SK-N-SH (cell line): Measurements from ENCODE around the gene TLL2. TPM values are rescaled to one million over a fixed set of nuclear protein-coding genes. Genes with fewer than 3 reads are reported as not detected.

Source experiments
- CTCF ChIA-PET: fragments of 300-600, 350-600 bp; formaldehyde crosslinking; extraction: SDS; loops from one replicate; lab custom pipeline; 2021; lab: Yijun Ruan, JAX
- POLR2A ChIA-PET: fragments of 350-600 bp; sonication (Branson Sonifier 250); formaldehyde crosslinking; extraction: SDS; loops from one replicate; lab custom pipeline; 2020; ENCODE audit warnings: antibody characterized with exemption, inconsistent platforms; lab: Yijun Ruan, JAX
- DNase-seq: peaks from one replicate; pipeline ENCODE4 v3.0.0; 2012
- H2AFZ ChIP-seq: fragments of 200-600 bp; sonication (generic); 2 replicates; pipeline ENCODE4 v1.8.1; 2016; ENCODE audit warnings: antibody characterized with exemption, mild to moderate bottlenecking, low read depth
- H3F3A ChIP-seq: fragments of 200-600 bp; sonication (generic); replicated peaks from 2 replicates; pipeline ENCODE3; 2016; ENCODE audit warnings: antibody characterized with exemption, mild to moderate bottlenecking; ENCODE audit not compliant: insufficient read depth
- H3K27ac ChIP-seq, 2 experiments: fragments of 200-500 bp in 1 of 2; fragments of 200-600 bp in 1 of 2; sonication (Bioruptor generic) in 1 of 2; sonication (generic), shearing (Covaris generic) in 1 of 2; 2 replicates each; pipeline versions ENCODE4 v1.5.1 to v1.6.1; 2014 to 2016; ENCODE audit warnings: low read depth in 2 of 2, inconsistent platforms in 1 of 2, low read length in 1 of 2, mild to moderate bottlenecking in 1 of 2, mixed read lengths in 1 of 2
- H3K27me3 ChIP-seq: fragments of 200-600 bp; sonication (generic), shearing (Covaris generic); 2 replicates; pipeline ENCODE4 v1.6.1; 2016; ENCODE audit warnings: mixed run types; ENCODE audit not compliant: insufficient read depth
- H3K36me3 ChIP-seq, 2 experiments: fragments of 200-500 bp in 1 of 2; fragments of 200-600 bp in 1 of 2; sonication (Bioruptor generic) in 1 of 2; sonication (generic) in 1 of 2; replicated peaks in 1 of 2; 2 replicates each; pipeline versions ENCODE3 to v1.5.1; 2014 to 2016; ENCODE audit warnings: low read length in 1 of 2, mild to moderate bottlenecking in 1 of 2; ENCODE audit not compliant: insufficient read depth in 2 of 2, control insufficient read depth in 1 of 2
- H3K4me1 ChIP-seq, 2 experiments: fragments of 200-500 bp in 1 of 2; fragments of 200-600 bp in 1 of 2; sonication (Bioruptor generic) in 1 of 2; sonication (generic), shearing (Covaris generic) in 1 of 2; 2 replicates each; pipeline versions ENCODE4 v1.5.1 to v1.6.1; 2014 to 2016; ENCODE audit warnings: low read depth in 1 of 2, low read length in 1 of 2, mixed run types in 1 of 2; ENCODE audit not compliant: insufficient read depth in 2 of 2, control insufficient read depth in 1 of 2
- H3K4me2 ChIP-seq: fragments of 200-600 bp; sonication (generic), shearing (Covaris generic); 2 replicates; pipeline ENCODE4 v1.6.1; 2017; ENCODE audit warnings: mixed run types
- H3K4me3 ChIP-seq, 2 experiments: fragments of 200-500 bp in 1 of 2; fragments of 200-600 bp in 1 of 2; sonication (Bioruptor generic) in 1 of 2; sonication (generic), shearing (Covaris generic) in 1 of 2; 2 replicates each; pipeline versions ENCODE4 v1.5.1 to v1.8.1; 2014 to 2016; ENCODE audit warnings: low read depth in 2 of 2, inconsistent platforms in 1 of 2, low read length in 1 of 2, mild to moderate bottlenecking in 1 of 2, mixed read lengths in 1 of 2, moderate library complexity in 1 of 2
- H3K79me2 ChIP-seq: fragments of 200-600 bp; sonication (generic); 2 replicates; pipeline ENCODE4 v1.8.1; 2017; ENCODE audit warnings: mild to moderate bottlenecking; ENCODE audit not compliant: insufficient read depth
- H3K9ac ChIP-seq: fragments of 200-600 bp; sonication (generic); 2 replicates; pipeline ENCODE4 v1.6.1; 2017; ENCODE audit warnings: mixed run types
- H3K9me2 ChIP-seq: fragments of 200-600 bp; sonication (generic); 2 replicates; pipeline ENCODE4 v1.6.1; 2017; ENCODE audit warnings: mixed run types
- H3K9me3 ChIP-seq: fragments of 200-600 bp; sonication (generic); 2 replicates; pipeline ENCODE4 v1.6.1; 2017; ENCODE audit warnings: mixed run types, mild to moderate bottlenecking, moderate library complexity
- H4K20me1 ChIP-seq: fragments of 200-600 bp; sonication (generic); 2 replicates; pipeline ENCODE4 v1.6.1; 2017; ENCODE audit warnings: mild to moderate bottlenecking, mixed run types; ENCODE audit not compliant: insufficient read depth
- CHD2 ChIP-seq: fragments of 150-350 bp; IDR thresholded peaks from 2 replicates; pipeline ENCODE4 v1.6.1; 2018; ENCODE audit warnings: low read length; ENCODE audit not compliant: partially characterized antibody
- EP300 ChIP-seq, 2 experiments: IDR thresholded peaks; 2 replicates each; pipeline versions ENCODE4 v1.4.0 to v1.6.1; 2012; ENCODE audit warnings: borderline replicate concordance in 1 of 2, low read depth in 1 of 2, low read length in 1 of 2
- EZH2phosphoT487 ChIP-seq: fragments of 200-600 bp; sonication (generic); IDR thresholded peaks from 2 replicates; pipeline ENCODE4 v1.6.1; 2017; ENCODE audit warnings: low read depth, mixed run types, mild to moderate bottlenecking, antibody characterized with exemption, moderate library complexity, borderline replicate concordance
- FOSL2 ChIP-seq: IDR thresholded peaks from 2 replicates; pipeline ENCODE4 v1.4.0; 2012; ENCODE audit warnings: low read depth, mild to moderate bottlenecking, moderate library complexity, borderline replicate concordance
- FOXJ3 ChIP-seq: sonication (generic); formaldehyde crosslinking; IDR thresholded peaks from 2 replicates; pipeline ENCODE4 v1.5.1; 2020; ENCODE audit warnings: mild to moderate bottlenecking, missing genetic modification reagents
- GATA2 ChIP-seq: sonication (generic); formaldehyde crosslinking; IDR thresholded peaks from 2 replicates; pipeline ENCODE4 v1.5.0; 2020; ENCODE audit warnings: mild to moderate bottlenecking, missing genetic modification reagents
- IRF3 ChIP-seq: fragments of 150-350 bp; IDR thresholded peaks from 2 replicates; pipeline ENCODE4 v1.6.1; 2016; ENCODE audit warnings: mild to moderate bottlenecking, low read depth, low read length
- MXI1 ChIP-seq: IDR thresholded peaks from 2 replicates; pipeline ENCODE4 v1.6.1; 2012; ENCODE audit warnings: mild to moderate bottlenecking, low read depth, low read length, improper control_type of control experiment
- NFIC ChIP-seq: IDR thresholded peaks from 2 replicates; pipeline ENCODE4 v1.4.0; 2012; ENCODE audit warnings: borderline replicate concordance
- POLR2AphosphoS5 ChIP-seq: IDR thresholded peaks from 2 replicates; pipeline ENCODE4 v1.6.1; 2012; ENCODE audit warnings: low read depth, low read length
- RAD21 ChIP-seq: IDR thresholded peaks from 2 replicates; pipeline ENCODE4 v1.6.1; 2012; ENCODE audit warnings: mild to moderate bottlenecking, low read length
- RCOR1 ChIP-seq: fragments of 150-350 bp; IDR thresholded peaks from 2 replicates; pipeline ENCODE4 v1.6.1; 2017; ENCODE audit warnings: antibody characterized with exemption, low read length
- REST ChIP-seq: IDR thresholded peaks from 2 replicates; pipeline ENCODE4 v1.6.1; 2012; ENCODE audit warnings: mild to moderate bottlenecking, low read depth, low read length, moderate library complexity
- TAF1 ChIP-seq: IDR thresholded peaks from 2 replicates; pipeline ENCODE4 v1.6.1; 2012; ENCODE audit warnings: low read depth, mild to moderate bottlenecking, low read length, moderate library complexity, borderline replicate concordance
- TCF12 ChIP-seq: IDR thresholded peaks from 2 replicates; pipeline ENCODE4 v1.4.0; 2012
- WGBS: methylation state at CpG from one replicate; pipeline ENCODE4 v1.1.6; 2017; ENCODE audit warnings: low lambda C conversion rate; 5-methylcytosine and 5-hydroxymethylcytosine counted together
- polyA plus RNA-seq, 3 experiments: library from polyadenylated mRNA; depleted of rRNA; stranded (reverse); fragments of >200 nt; gene quantifications; 2 replicates each; pipeline ENCODE4 v1.2.3, GENCODE V29; 2012
- TF ChIP-seq, protein P1 (sequence below): IDR thresholded peaks from 2 replicates; pipeline ENCODE4; 2012
- TF ChIP-seq, protein P2 (sequence below): IDR thresholded peaks from 2 replicates; pipeline ENCODE4 v1.4.0; 2012; ENCODE audit warnings: low read depth

TLL2 gene
- polyA plus RNA-seq, 1 of the 3 experiments (the other 2 are of a cell fraction), result 0.36 TPM

GRCh38 chr10:96389785-96390184 is 123.9 kb downstream of the TLL2 start (continued):
- TF ChIP-seq EZH2phosphoT487 (no peak), IRF3 (no peak), TAF1 (no peak), FOSL2 (no peak)

DNA sequence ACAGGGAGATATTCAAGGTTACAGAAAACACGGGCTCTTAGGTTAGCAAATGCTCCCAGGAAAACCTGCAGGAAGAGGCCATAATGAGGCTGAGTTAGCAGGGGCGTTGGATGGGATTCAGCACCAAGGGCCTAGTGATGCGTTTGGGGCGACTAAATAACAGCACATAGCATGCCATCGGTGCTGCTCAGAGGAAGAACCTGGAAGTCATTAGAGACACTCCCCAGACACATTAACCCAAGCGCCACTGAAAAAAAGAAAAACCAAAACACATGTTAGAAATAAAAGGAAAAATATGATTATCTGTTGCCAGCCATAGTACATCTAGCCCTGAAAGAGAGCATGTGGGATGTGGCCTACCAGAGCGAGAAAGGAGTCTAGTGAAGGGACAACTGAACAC is 126.1 kb downstream of the TLL2 start:
- WGBS, result 40% methylated on average over 7 of the region's 7 CpGs
- Histone ChIP-seq H3K4me2 (peak overlapping the region; percentile 34; the same call in 1 of the 2 replicates), H3K4me3 (no peak overlapping the region), H3K9ac (no peak overlapping the region), H3F3A (no peaks in the 10 kb centered on the region), H3K79me2 (no peaks in the 10 kb centered on the region), H3K4me1 (peaks cover 5 to 9% of the 10 kb centered on the region in 2 experiments; a peak in 3 of 4 replicates), H3K36me3 (no peaks in the 10 kb centered on the region), H2AFZ (peak overlapping the region; percentile 54; the same call in 1 of the 2 replicates), H3K27me3 (no peaks in the 10 kb centered on the region), H3K27ac (peak overlapping the region in 1 of 2 experiments; percentile 23; a peak in 1 of 4 replicates), H3K9me3 (no peaks in the 10 kb centered on the region), H3K9me2 (no peaks in the 10 kb centered on the region), H4K20me1 (no peaks in the 10 kb centered on the region)
- peak; percentile 50 for DNase-seq
- TF ChIP-seq EP300 (IDR thresholded peaks at IDR 0.05; ENCODE audit: borderline replicate concordance in 1 of 2, low read depth in 1 of 2, low read length in 1 of 2) (peak in 1 of 2 experiments; percentile 21; a peak in 1 of 4 replicates), RAD21 (no peak), RCOR1 (peak; percentile 80), EZH2phosphoT487 (no peak), TCF12 (peak; percentile 45; the same call in 1 of the 2 replicates), MXI1 (0 out of 2 replicates have a peak, but pooled peaks have one; percentile 47), NFIC (no peak), CHD2 (peak; percentile 44)
- TF ChIP-seq, protein P1, sequence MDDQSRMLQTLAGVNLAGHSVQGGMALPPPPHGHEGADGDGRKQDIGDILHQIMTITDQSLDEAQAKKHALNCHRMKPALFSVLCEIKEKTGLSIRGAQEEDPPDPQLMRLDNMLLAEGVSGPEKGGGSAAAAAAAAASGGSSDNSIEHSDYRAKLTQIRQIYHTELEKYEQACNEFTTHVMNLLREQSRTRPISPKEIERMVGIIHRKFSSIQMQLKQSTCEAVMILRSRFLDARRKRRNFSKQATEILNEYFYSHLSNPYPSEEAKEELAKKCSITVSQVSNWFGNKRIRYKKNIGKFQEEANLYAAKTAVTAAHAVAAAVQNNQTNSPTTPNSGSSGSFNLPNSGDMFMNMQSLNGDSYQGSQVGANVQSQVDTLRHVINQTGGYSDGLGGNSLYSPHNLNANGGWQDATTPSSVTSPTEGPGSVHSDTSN, result no peak
- TF ChIP-seq, protein P2, sequence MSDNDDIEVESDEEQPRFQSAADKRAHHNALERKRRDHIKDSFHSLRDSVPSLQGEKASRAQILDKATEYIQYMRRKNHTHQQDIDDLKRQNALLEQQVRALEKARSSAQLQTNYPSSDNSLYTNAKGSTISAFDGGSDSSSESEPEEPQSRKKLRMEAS, result no peak
- CTCF ChIA-PET, result interaction anchor here (2.1 to 3.3 kb wide), 3 partner anchors 12 to 17 kb away, joined by 9 to 30 read pairs (median 16); no protein-coding TSS in a partner anchor
- POLR2A ChIA-PET, result no interaction called here

DNA sequence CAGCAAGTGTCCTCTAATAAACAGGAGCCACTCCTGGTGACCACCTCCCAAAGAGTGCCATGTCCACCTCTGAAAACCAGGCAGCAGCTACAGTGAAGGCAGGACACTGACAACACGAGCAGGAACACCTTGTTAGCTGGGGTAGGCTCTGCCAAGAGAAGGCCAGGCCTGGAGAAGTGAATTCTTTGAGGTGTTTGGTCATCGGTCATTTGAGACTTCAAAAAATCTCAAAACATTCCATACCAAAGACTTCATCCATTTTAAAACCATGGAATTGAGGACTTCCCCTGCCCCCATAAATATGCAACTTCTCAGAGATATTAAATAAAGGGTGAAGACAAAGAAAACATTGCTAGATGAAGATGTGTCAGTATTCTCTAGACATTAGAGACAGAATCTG is 126.6 kb downstream of the TLL2 start:
- CTCF ChIA-PET, result interaction anchor here (1.3 to 6.8 kb wide), 5 partner anchors 8 to 823 kb away, joined by 3 to 52 read pairs (median 16); partner anchors contain the start of gene TLL2
- Histone ChIP-seq H3F3A (no peaks in the 10 kb centered on the region), H3K27ac (peak overlapping the region in 1 of 2 experiments; percentile 23; a peak in 2 of 4 replicates), H3K4me3 (no peak overlapping the region), H3K79me2 (no peaks in the 10 kb centered on the region), H3K4me2 (peak overlapping the region; percentile 34; the same call in 1 of the 2 replicates), H3K9me3 (no peaks in the 10 kb centered on the region), H2AFZ (peak overlapping the region; percentile 54; the same call in 1 of the 2 replicates), H3K4me1 (peaks cover 5 to 9% of the 10 kb centered on the region in 2 experiments; a peak in 3 of 4 replicates), H3K36me3 (no peaks in the 10 kb centered on the region), H3K27me3 (no peaks in the 10 kb centered on the region), H3K9me2 (no peaks in the 10 kb centered on the region), H4K20me1 (no peaks in the 10 kb centered on the region), H3K9ac (no peak overlapping the region)
- no peak for DNase-seq
- POLR2A ChIA-PET, result no interaction called here
- WGBS, result 50% methylated on average over 2 of the region's 2 CpGs
- TF ChIP-seq EP300 (IDR thresholded peaks at IDR 0.05; ENCODE audit: borderline replicate concordance in 1 of 2, low read depth in 1 of 2, low read length in 1 of 2), result no peak
- no peak for TF ChIP-seq POLR2AphosphoS5
- TF ChIP-seq REST, result no peak
- TF ChIP-seq GATA2 (CRISPR knock-in tag), result no peak
- TF ChIP-seq TCF12, result no peak
- TF ChIP-seq NFIC, result no peak
- TF ChIP-seq FOXJ3 (CRISPR knock-in tag), result no peak
- TF ChIP-seq, protein P2, result no peak
- no peak for TF ChIP-seq EZH2phosphoT487
- no peak for TF ChIP-seq TAF1
